ENCODE measurements around the gene CCDC24. TPM values are rescaled to one million over a fixed set of nuclear protein-coding genes. Genes with fewer than 3 reads are reported as not detected.
A peak's percentile ranks its signal among the peaks of the same experiment; 100 is the strongest.

Gene CCDC24
- total RNA-seq, 1 experiment from 2014 or later, result 24.4 TPM

GRCh38 chr1:43990271-43991199 lies 864 bp upstream of the CCDC24 start:
- peak overlapping the region; percentile 92 for H3K27ac ChIP-seq (ENCODE audit: low read length)
- TF ChIP-seq SIN3A (IDR thresholded peaks at IDR 0.05; ENCODE audit: borderline replicate concordance, insufficient read depth, low read depth, low read length) (no peak), CTCF (IDR thresholded peaks at IDR 0.05) (peak; percentile 49)
- intact Hi-C loops (cut with micrococcal nuclease; ENCODE audit: unreplicated experiment), result loop anchor here (5.0 kb wide), 1 partner anchor 47 kb away; no protein-coding TSS in a partner anchor
- DNase-seq (ENCODE audit: low read depth, low spot score), result no peak
- H3K4me3 ChIP-seq (ENCODE audit: low read depth in 2 of 2, low read length in 2 of 2), result peak overlapping the region; percentile 60 to 82
- in situ Hi-C loops (cut with HindIII; ENCODE audit: low pct_unique_long_range_greater_than_20kb, low sequenced_read_pairs), result no loop called here
- no TSS peak for BruUV-seq (replicated peaks)
- no peaks in the 10 kb centered on the region for H3K9me3 ChIP-seq (ENCODE audit: control insufficient read depth, insufficient read depth, low read depth, low read length)
- ATAC-seq, result peak; percentile 38
- ChIA-PET POLR2A (no interaction called here), CTCF (no interaction called here)
- H3K4me1 ChIP-seq (ENCODE audit: control insufficient read depth, insufficient read depth, low read length), result peaks cover 16% of the 10 kb centered on the region
- 0 out of 2 replicates have a peak, but pooled peaks cover 1% of the 10 kb centered on the region for H3K36me3 ChIP-seq (ENCODE audit: control insufficient read depth, insufficient read depth, low read length)
- H3K27me3 ChIP-seq (ENCODE audit: control insufficient read depth, insufficient read depth, low read length), result no peaks in the 10 kb centered on the region

- peaks cover 16% of the 10 kb centered on the region for H3K4me1 ChIP-seq (ENCODE audit: control insufficient read depth, insufficient read depth, low read length)
- ChIA-PET CTCF (no interaction called here), POLR2A (no interaction called here)
- H3K27ac ChIP-seq (ENCODE audit: low read length), result peak overlapping the region; percentile 92
- H3K9me3 ChIP-seq (ENCODE audit: control insufficient read depth, insufficient read depth, low read depth, low read length), result no peaks in the 10 kb centered on the region
- in situ Hi-C loops (cut with HindIII; ENCODE audit: low pct_unique_long_range_greater_than_20kb, low sequenced_read_pairs) (no loop called here), intact Hi-C loops (cut with micrococcal nuclease; ENCODE audit: unreplicated experiment) (loop anchor here (5.0 kb wide), 1 partner anchor 46 kb away; no protein-coding TSS in a partner anchor)
- DNase-seq (ENCODE audit: low read depth, low spot score), result no peak
- H3K4me3 ChIP-seq (ENCODE audit: low read depth in 2 of 2, low read length in 2 of 2), result peak overlapping the region; percentile 60 to 82
- peak; percentile 87 for TF ChIP-seq POLR2AphosphoS5 (IDR thresholded peaks at IDR 0.05; ENCODE audit: low read depth, low read length)
- TF ChIP-seq CTCF (IDR thresholded peaks at IDR 0.05), result no peak
- peak; percentile 56 for ATAC-seq
- H3K36me3 ChIP-seq (ENCODE audit: control insufficient read depth, insufficient read depth, low read length), result no peaks in the 10 kb centered on the region
- H3K27me3 ChIP-seq (ENCODE audit: control insufficient read depth, insufficient read depth, low read length), result no peaks in the 10 kb centered on the region
- no TSS peak for BruUV-seq (replicated peaks)
Measured at GRCh38 chr1:43991200-43991475, 261 bp upstream of the CCDC24 start.

GRCh38 chr1:43992232-43992995 lies 1.0 kb downstream of the CCDC24 start:
- intact Hi-C loops (cut with micrococcal nuclease; ENCODE audit: unreplicated experiment) (loop anchor here (5.0 kb wide), 1 partner anchor 45 kb away; no protein-coding TSS in a partner anchor), in situ Hi-C loops (cut with HindIII; ENCODE audit: low pct_unique_long_range_greater_than_20kb, low sequenced_read_pairs) (no loop called here)
- no peaks in the 10 kb centered on the region for H3K9me3 ChIP-seq (ENCODE audit: control insufficient read depth, insufficient read depth, low read depth, low read length)
- no peak for TF ChIP-seq POLR2AphosphoS5 (IDR thresholded peaks at IDR 0.05; ENCODE audit: low read depth, low read length)
- TF ChIP-seq SIN3A (IDR thresholded peaks at IDR 0.05; ENCODE audit: borderline replicate concordance, insufficient read depth, low read depth, low read length), result no peak
- no peak for TF ChIP-seq REST (IDR thresholded peaks at IDR 0.05; ENCODE audit: insufficient read depth in 1 of 2, low read depth in 2 of 2, low read length in 1 of 2)
- TF ChIP-seq CTCF (IDR thresholded peaks at IDR 0.05), result no peak
- TF ChIP-seq TCF7L2 (IDR thresholded peaks at IDR 0.05; ENCODE audit: low read depth, low read length), result no peak
- H3K36me3 ChIP-seq (ENCODE audit: control insufficient read depth, insufficient read depth, low read length), result no peaks in the 10 kb centered on the region
- ChIA-PET POLR2A (interaction anchor here (0.6 to 0.7 kb wide), 3 partner anchors 16 to 1025 kb away, joined by 3 to 5 read pairs (median 4); no protein-coding TSS in a partner anchor), CTCF (no interaction called here)
- peak overlapping the region; percentile 60 to 82 for H3K4me3 ChIP-seq (ENCODE audit: low read depth in 2 of 2, low read length in 2 of 2)
- H3K27me3 ChIP-seq (ENCODE audit: control insufficient read depth, insufficient read depth, low read length), result no peaks in the 10 kb centered on the region
- no peak for ATAC-seq
- H3K4me1 ChIP-seq (ENCODE audit: control insufficient read depth, insufficient read depth, low read length), result peaks cover 16% of the 10 kb centered on the region
- peak overlapping the region; percentile 92 for H3K27ac ChIP-seq (ENCODE audit: low read length)
- no TSS peak for BruUV-seq (replicated peaks)
- no peak for DNase-seq (ENCODE audit: low read depth, low spot score)

All from Panc1 (cell line).